Right lobe of liver (tissue), 4 donors: ENCODE measurements around the gene BASP1.

Source experiments
- POLR2A ChIP-seq: fragments of 450-650 bp; IDR thresholded peaks from one replicate; pipeline ENCODE4 v1.6.1; 2017; ENCODE audit warnings: antibody characterized with exemption, mild to moderate bottlenecking
- TF ChIP-seq, protein P1 (sequence below), 4 donors: fragments of 200-600 bp in 3 of 4; fragments of 450-650 bp in 1 of 4; IDR thresholded peaks; one replicate each; pipeline versions ENCODE4 v1.5.1 to v1.8.0; 2016 to 2022; ENCODE audit warnings: antibody characterized with exemption in 4 of 4, mild to moderate bottlenecking in 2 of 4
- donor health status: DM: no; HTN: no; CAD: no.
- donor health status: DM: no; HTN: no; CAD: no.
- donor health status: DM: no; HTN: yes; CAD: no.

DNA sequence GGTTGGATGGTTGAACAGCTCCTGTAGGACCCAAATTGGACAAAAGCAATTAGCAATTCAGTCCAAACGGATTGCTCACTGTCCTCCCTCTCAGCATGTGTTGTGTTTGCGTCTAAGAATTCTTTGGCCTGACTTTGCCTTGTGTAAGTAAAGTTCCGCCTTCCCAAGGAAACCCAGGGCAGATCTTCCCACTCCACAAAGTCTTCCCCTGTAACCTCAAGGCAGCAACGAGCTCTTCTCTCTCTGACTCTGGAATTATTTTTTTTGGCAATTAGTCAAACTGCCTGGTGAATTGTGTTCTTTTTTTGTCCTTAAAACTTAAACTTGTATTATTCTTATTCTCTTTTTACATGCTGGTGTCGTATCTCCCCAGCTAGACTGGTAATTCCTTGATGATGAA is 20.7 kb upstream of the BASP1 start:
- TF ChIP-seq, protein P1, sequence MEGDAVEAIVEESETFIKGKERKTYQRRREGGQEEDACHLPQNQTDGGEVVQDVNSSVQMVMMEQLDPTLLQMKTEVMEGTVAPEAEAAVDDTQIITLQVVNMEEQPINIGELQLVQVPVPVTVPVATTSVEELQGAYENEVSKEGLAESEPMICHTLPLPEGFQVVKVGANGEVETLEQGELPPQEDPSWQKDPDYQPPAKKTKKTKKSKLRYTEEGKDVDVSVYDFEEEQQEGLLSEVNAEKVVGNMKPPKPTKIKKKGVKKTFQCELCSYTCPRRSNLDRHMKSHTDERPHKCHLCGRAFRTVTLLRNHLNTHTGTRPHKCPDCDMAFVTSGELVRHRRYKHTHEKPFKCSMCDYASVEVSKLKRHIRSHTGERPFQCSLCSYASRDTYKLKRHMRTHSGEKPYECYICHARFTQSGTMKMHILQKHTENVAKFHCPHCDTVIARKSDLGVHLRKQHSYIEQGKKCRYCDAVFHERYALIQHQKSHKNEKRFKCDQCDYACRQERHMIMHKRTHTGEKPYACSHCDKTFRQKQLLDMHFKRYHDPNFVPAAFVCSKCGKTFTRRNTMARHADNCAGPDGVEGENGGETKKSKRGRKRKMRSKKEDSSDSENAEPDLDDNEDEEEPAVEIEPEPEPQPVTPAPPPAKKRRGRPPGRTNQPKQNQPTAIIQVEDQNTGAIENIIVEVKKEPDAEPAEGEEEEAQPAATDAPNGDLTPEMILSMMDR (IDR thresholded peaks at IDR 0.05) = no peak
- TF ChIP-seq POLR2A = no peak
